Stomach (tissue), 9 donors: ENCODE data around the gene CFAP53. TPM values are rescaled to one million over a fixed set of nuclear protein-coding genes. Genes with fewer than 3 reads are reported as not detected.

Source experiments
- DNase-seq, 2 donors: peaks; one replicate each; pipeline versions ENCODE4 v3.0.0 to v3.0.0-alpha.2; 2013 to 2019
- H3K27ac ChIP-seq, 5 donors: fragments of 200-600 bp in 4 of 5; sonication (generic) in 4 of 5; one replicate each; pipeline ENCODE4 v1.5.1; 2013 to 2019; ENCODE audit warnings: mild to moderate bottlenecking in 1 of 5, moderate library complexity in 1 of 5
- H3K27me3 ChIP-seq, 3 donors: fragments of 200-600 bp; sonication (generic); one replicate each; pipeline ENCODE4 v1.5.1; 2017 to 2019; ENCODE audit warnings: mixed run types in 1 of 3
- H3K36me3 ChIP-seq, 4 donors: fragments of 200-600 bp; sonication (generic); 1 replicate in 3 of 4; 2 replicates in 1 of 4; pipeline ENCODE4 v1.5.1; 2016 to 2019
- H3K4me1 ChIP-seq, 4 donors: fragments of 200-600 bp; sonication (generic); one replicate each; pipeline ENCODE4 v1.5.1; 2016 to 2019
- H3K4me3 ChIP-seq, 4 donors: fragments of 200-600 bp; sonication (generic) in 3 of 4; one replicate each; pipeline ENCODE4 v1.5.1; 2016 to 2019; ENCODE audit warnings: mild to moderate bottlenecking in 1 of 4
- H3K9me3 ChIP-seq, 4 donors: fragments of 200-600 bp; sonication (generic); one replicate each; pipeline ENCODE4 v1.5.1; 2016 to 2019
- CTCF ChIP-seq, 7 experiments: fragments of 450-650 bp in 4 of 7; fragments of 200-600 bp in 3 of 7; sonication (generic) in 3 of 7; IDR thresholded peaks; one replicate each; pipeline ENCODE4 v1.5.1; 2016 to 2019; ENCODE audit warnings: antibody characterized with exemption in 7 of 7, control low read depth in 2 of 7, mild to moderate bottlenecking in 1 of 7
- EP300 ChIP-seq: sonication (generic); formaldehyde crosslinking; IDR thresholded peaks from one replicate; pipeline ENCODE4 v1.6.1; 2017; ENCODE audit warnings: antibody characterized with exemption
- POLR2A ChIP-seq, 4 donors: fragments of 450-650 bp; IDR thresholded peaks; one replicate each; pipeline ENCODE4 v1.6.1; 2016; ENCODE audit warnings: antibody characterized with exemption in 4 of 4, control low read depth in 2 of 4, mild to moderate bottlenecking in 1 of 4, moderate library complexity in 1 of 4
- POLR2AphosphoS5 ChIP-seq, 3 donors: sonication (generic); formaldehyde crosslinking; IDR thresholded peaks; one replicate each; pipeline ENCODE4 v1.6.1; 2016; ENCODE audit warnings: antibody characterized with exemption in 3 of 3
- WGBS, 5 donors: extraction: QIAGEN DNeasy Blood & Tissue Kit in 3 of 5; methylation state at CpG; one replicate each; pipeline versions ENCODE4 v1.1.5 to v1.1.7; 2013 to 2018; 5-methylcytosine and 5-hydroxymethylcytosine counted together
- intact Hi-C: fragments of 100-400 bp; cut with DNase I; formaldehyde crosslinking; loops from one replicate; pipeline ENCODE4 v1.15.1; 2023; ENCODE audit warnings: low total_unique reads
- polyA plus RNA-seq, 3 donors: library from polyadenylated mRNA; stranded (reverse); fragments of 200-250 nt; gene quantifications; one replicate each; pipeline ENCODE4 v1.2.3, GENCODE V29; 2013
- total RNA-seq, 5 donors: library from RNA; depleted of rRNA; stranded (reverse); fragments of >200 nt; gene quantifications; one replicate each; pipeline versions ENCODE4 v1.1.0 to v1.2.3, GENCODE V29; 2014 to 2016
- donor health status: healthy with polysubstance abuse.
- donor health status: Bipolar disorder and iron deficiency.
- donor health status: healthy.

The CFAP53 gene
- total and polyA plus RNA-seq, 8 donors = 0.25 to 4.1 (median 0.73) TPM; not detected in 4

GRCh38 chr18:50275503-50276036, 9.3 kb upstream of the CFAP53 start:
- H3K4me3 ChIP-seq = no peak overlapping the region
- intact Hi-C loops = no loop called here
- no peak overlapping the region for H3K27ac ChIP-seq
- no peak for TF ChIP-seq POLR2A (IDR thresholded peaks at IDR 0.05)
- TF ChIP-seq EP300 = no peak
- no peak for TF ChIP-seq CTCF (IDR thresholded peaks at IDR 0.05)
- no peak for TF ChIP-seq POLR2AphosphoS5 (IDR thresholded peaks at IDR 0.05)
- H3K27me3 ChIP-seq = no peaks in the 10 kb centered on the region
- H3K4me1 ChIP-seq = peaks cover 17 to 32% (median 26%) of the 10 kb centered on the region in 4 donors
- H3K9me3 ChIP-seq = no peaks in the 10 kb centered on the region
- DNase-seq = no peak
- 95 to 98% (median 95%) methylated on average over 16 to 19 of the region's 19 CpGs for WGBS, 5 donors
- peaks cover 69 to 93% (median 86%) of the 10 kb centered on the region in 4 donors for H3K36me3 ChIP-seq

GRCh38 chr18:50274941-50275340, 8.6 kb upstream of the CFAP53 start:
- peaks cover 69 to 99% (median 92%) of the 10 kb centered on the region in 4 donors for H3K36me3 ChIP-seq
- intact Hi-C loops = no loop called here
- DNase-seq = no peak
- 92 to 98% (median 98%) methylated on average over 10 of the region's 10 CpGs for WGBS, 5 donors
- no peaks in the 10 kb centered on the region for H3K27me3 ChIP-seq
- H3K9me3 ChIP-seq = no peaks in the 10 kb centered on the region
- H3K4me3 ChIP-seq = no peak overlapping the region
- TF ChIP-seq POLR2AphosphoS5 (IDR thresholded peaks at IDR 0.05) (no peak), POLR2A (IDR thresholded peaks at IDR 0.05) (no peak), EP300 (no peak), CTCF (IDR thresholded peaks at IDR 0.05) (no peak)
- peaks cover 10 to 25% (median 19%) of the 10 kb centered on the region in 4 donors for H3K4me1 ChIP-seq
- H3K27ac ChIP-seq = no peak overlapping the region

- H3K36me3 ChIP-seq = peaks cover 76 to 100% (median 96%) of the 10 kb centered on the region in 4 donors
- H3K27me3 ChIP-seq = no peaks in the 10 kb centered on the region
- H3K27ac ChIP-seq = no peak overlapping the region
- H3K4me3 ChIP-seq = no peak overlapping the region
- no peak for TF ChIP-seq CTCF (IDR thresholded peaks at IDR 0.05)
- TF ChIP-seq EP300 = no peak
- TF ChIP-seq POLR2AphosphoS5 (IDR thresholded peaks at IDR 0.05) = no peak
- TF ChIP-seq POLR2A (IDR thresholded peaks at IDR 0.05) = no peak
- no peak for DNase-seq
- 93 to 99% (median 96%) methylated on average over 9 to 17 of the region's 17 CpGs for WGBS, 5 donors
- peaks cover 1 to 16% (median 10%) of the 10 kb centered on the region in 4 donors for H3K4me1 ChIP-seq
- intact Hi-C loops = no loop called here
- no peaks in the 10 kb centered on the region for H3K9me3 ChIP-seq
Observed at GRCh38 chr18:50274044-50274442, 7.7 kb upstream of the CFAP53 start.

GRCh38 chr18:50273203-50274043, 7.1 kb upstream of the CFAP53 start:
- Histone ChIP-seq H3K27ac (no peak overlapping the region), H3K4me3 (no peak overlapping the region), H3K27me3 (no peaks in the 10 kb centered on the region), H3K36me3 (peaks cover 76 to 100% (median 95%) of the 10 kb centered on the region in 4 donors), H3K9me3 (no peaks in the 10 kb centered on the region), H3K4me1 (peaks cover 0 to 14% (median 6%) of the 10 kb centered on the region in 4 donors)
- WGBS, 5 donors = 90 to 94% (median 91%) methylated on average over 9 to 23 of the region's 23 CpGs
- no peak for DNase-seq
- no peak for TF ChIP-seq CTCF (IDR thresholded peaks at IDR 0.05)
- TF ChIP-seq POLR2AphosphoS5 (IDR thresholded peaks at IDR 0.05) = no peak
- TF ChIP-seq POLR2A (IDR thresholded peaks at IDR 0.05) = no peak
- no peak for TF ChIP-seq EP300
- intact Hi-C loops = no loop called here
